Ovary (tissue), 3 donors: ENCODE measurements around the gene BUD31.

Experiments used
- CTCF ChIP-seq, 3 donors: fragments of 450-650 bp in 2 of 3; fragments of 200-600 bp in 1 of 3; IDR thresholded peaks; one replicate each; pipeline versions ENCODE4 v1.5.1 to v1.8.0; 2016 to 2022; ENCODE audit warnings: antibody characterized with exemption in 3 of 3, mild to moderate bottlenecking in 1 of 3
- EP300 ChIP-seq: sonication (generic); formaldehyde crosslinking; IDR thresholded peaks from one replicate; pipeline ENCODE4 v1.6.1; 2017; ENCODE audit warnings: antibody characterized with exemption
- POLR2A ChIP-seq: fragments of 450-650 bp; IDR thresholded peaks from one replicate; pipeline ENCODE4 v1.6.1; 2017; ENCODE audit warnings: antibody characterized with exemption, mild to moderate bottlenecking, moderate library complexity
- donor health status: DM: no; HTN: no; CAD: no.

GRCh38 chr7:99461221-99461620 lies 52.5 kb downstream of the BUD31 start:
- TF ChIP-seq POLR2A (no peak), CTCF (IDR thresholded peaks at IDR 0.05) (no peak), EP300 (no peak)
